Neural crest cell (in vitro differentiated cells): Measurements from ENCODE around the gene KIAA1755. TPM values are rescaled to one million over a fixed set of nuclear protein-coding genes. Genes with fewer than 3 reads are reported as not detected.
"Not testable (repeated sequence)": the region's sequence is repeated elsewhere in the genome, so short reads cannot be mapped to it uniquely, and the experiment has no call there.

Experiments
- DNase-seq: peaks from one replicate; pipeline ENCODE4 v3.0.0; 2021; ENCODE audit warnings: low read depth, mixed read lengths, low spot score
- H3K27ac Mint-ChIP-seq: one replicate; pipeline ENCODE4 v1.8.0; 2021; ENCODE audit warnings: mild to moderate bottlenecking, mixed read lengths; ENCODE audit not compliant: unreplicated experiment
- H3K27me3 Mint-ChIP-seq: 2 replicates; pipeline ENCODE4 v1.8.0; 2021; ENCODE audit warnings: low read depth, mild to moderate bottlenecking, mixed read lengths
- H3K36me3 Mint-ChIP-seq: 2 replicates; pipeline ENCODE4 v1.8.0; 2021; ENCODE audit warnings: low read depth, mild to moderate bottlenecking, mixed read lengths
- H3K4me1 Mint-ChIP-seq: 2 replicates; pipeline ENCODE4 v1.8.0; 2021; ENCODE audit warnings: mixed read lengths
- H3K4me3 Mint-ChIP-seq: one replicate; pipeline ENCODE4 v1.8.0; 2021; ENCODE audit warnings: mild to moderate bottlenecking, mixed read lengths
- H3K9me3 Mint-ChIP-seq: 2 replicates; pipeline ENCODE4 v1.8.0; 2021; ENCODE audit warnings: mixed read lengths
- CTCF ChIP-seq: fragments of 200-600 bp; sonication (generic); conservative IDR thresholded peaks from 2 replicates; pipeline ENCODE4 v1.5.0; 2021; ENCODE audit warnings: antibody characterized with exemption, mild to moderate bottlenecking
- total RNA-seq: library from RNA; stranded (reverse); gene quantifications from 2 replicates; pipeline ENCODE4 v1.2.1, GENCODE V29; 2021

The KIAA1755 gene
- total RNA-seq, 1 donor from 2014 or later = 8.6 TPM

DNA sequence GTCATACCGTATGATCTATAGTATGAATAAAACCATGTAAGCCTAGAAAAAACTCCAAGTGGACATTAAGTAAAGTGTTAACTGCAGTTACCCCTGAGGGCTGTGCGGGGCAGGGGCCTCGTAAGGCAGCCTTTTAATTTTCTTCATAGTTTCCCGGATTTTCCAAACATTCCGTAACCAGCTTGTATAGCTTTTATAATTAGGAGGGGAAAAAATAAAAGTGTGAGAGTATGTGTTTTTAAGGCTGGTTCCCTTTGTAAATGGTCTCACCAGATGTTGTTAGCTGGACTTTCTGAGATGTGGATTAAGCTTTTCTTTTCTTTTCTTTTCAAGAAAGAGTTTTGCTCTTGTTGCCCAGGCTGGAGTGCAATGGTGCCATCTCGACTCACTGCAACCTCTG is 7.0 kb downstream of the KIAA1755 start:
- no peak for DNase-seq
- no peaks in the 10 kb centered on the region for H3K27me3 Mint-ChIP-seq
- no peaks in the 10 kb centered on the region for H3K36me3 Mint-ChIP-seq

DNA sequence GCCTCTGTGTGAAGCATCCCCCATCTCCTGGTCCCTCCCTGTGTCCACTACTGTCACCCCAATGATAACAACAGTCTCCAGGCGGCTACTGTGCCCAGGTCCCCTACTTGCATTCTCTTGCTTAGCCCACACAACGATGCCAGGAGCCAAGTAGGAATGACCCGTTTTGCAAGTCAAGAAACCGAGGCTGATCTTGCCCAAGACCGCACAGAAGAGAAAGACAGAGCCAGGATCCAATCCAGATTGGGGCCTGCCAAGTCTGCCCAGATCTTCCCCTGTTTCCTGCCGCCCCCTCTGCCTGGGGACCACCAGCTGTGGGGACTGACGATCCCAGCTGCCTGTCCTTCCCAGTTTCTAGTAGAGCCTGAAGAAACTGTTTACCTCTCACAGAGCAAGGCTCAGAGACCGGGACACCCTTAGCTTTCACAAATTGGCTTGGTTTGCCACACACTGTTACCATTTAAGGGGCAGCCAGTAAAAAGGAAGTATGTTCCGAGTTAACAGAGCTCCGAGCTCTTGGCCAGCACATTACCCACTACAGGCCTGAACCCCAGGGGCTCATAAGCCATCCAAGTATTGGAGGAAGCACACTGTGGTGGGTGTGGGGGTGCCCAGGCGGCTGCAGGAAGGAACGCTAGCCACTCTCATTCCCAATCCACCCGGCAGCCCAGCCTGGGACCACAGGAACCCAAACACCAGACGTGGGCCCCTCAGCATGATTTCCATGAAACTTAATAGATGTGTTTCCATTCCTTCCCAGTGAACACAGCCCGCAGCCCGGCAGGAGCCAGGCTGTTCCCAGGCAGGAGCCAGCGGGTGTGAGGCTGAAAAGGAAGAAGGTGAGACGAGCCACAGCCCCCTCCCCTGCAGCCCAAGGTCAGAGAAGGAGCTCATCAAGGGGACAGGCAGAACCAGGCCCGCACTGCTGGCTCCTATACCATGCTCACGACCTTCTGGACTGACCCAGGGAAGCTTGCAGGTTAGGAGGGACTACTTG is 7.9 kb downstream of the KIAA1755 start:
- peak overlapping the region; percentile 62 for H3K27ac Mint-ChIP-seq
- DNase-seq = no peak
- H3K9me3 Mint-ChIP-seq = no peaks in the 10 kb centered on the region

More for the DNA sequence above, 7.0 kb downstream of the KIAA1755 start:
- no peak overlapping the region for H3K4me3 Mint-ChIP-seq
- TF ChIP-seq CTCF = no peak
- H3K4me1 Mint-ChIP-seq = peaks cover 35% of the 10 kb centered on the region
- H3K27ac Mint-ChIP-seq = no peak overlapping the region
- H3K9me3 Mint-ChIP-seq = no peaks in the 10 kb centered on the region

GRCh38 chr20:38251441-38251840 is 9.1 kb downstream of the KIAA1755 start:
- H3K27me3 Mint-ChIP-seq, H3K27ac Mint-ChIP-seq, H3K9me3 Mint-ChIP-seq, H3K4me3 Mint-ChIP-seq, DNase-seq, H3K36me3 Mint-ChIP-seq: not testable (repeated sequence)
- peaks cover 36% of the 10 kb centered on the region for H3K4me1 Mint-ChIP-seq

More for the DNA sequence above, 7.9 kb downstream of the KIAA1755 start:
- Mint-ChIP-seq H3K4me3 (no peak overlapping the region), H3K27me3 (no peaks in the 10 kb centered on the region), H3K36me3 (no peaks in the 10 kb centered on the region), H3K4me1 (peaks cover 29% of the 10 kb centered on the region)
- no peak for TF ChIP-seq CTCF

DNA sequence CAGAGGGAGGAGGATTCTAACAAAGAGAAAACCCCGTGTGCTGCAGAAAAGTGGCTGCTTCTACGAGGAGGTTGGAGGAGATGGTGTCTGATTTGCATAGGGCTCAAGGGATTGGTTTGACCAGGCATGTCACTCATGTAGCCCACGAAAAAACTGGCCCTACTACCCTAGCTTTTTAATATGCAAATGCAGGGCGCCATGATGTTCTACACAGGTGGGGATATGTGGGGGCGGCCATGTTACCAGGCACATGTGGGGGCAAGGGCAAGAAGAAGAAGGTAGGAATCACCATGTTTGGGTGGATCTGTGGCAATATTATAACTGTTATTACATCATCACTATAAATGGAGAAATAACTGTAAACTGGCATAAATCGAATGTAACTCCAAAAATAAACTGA is 9.9 kb downstream of the KIAA1755 start:
- Mint-ChIP-seq H3K27me3 (no peaks in the 10 kb centered on the region), H3K4me3 (no peak overlapping the region), H3K36me3 (no peaks in the 10 kb centered on the region), H3K4me1 (peaks cover 31% of the 10 kb centered on the region), H3K9me3 (no peaks in the 10 kb centered on the region), H3K27ac (no peak overlapping the region)
- no peak for DNase-seq
- TF ChIP-seq CTCF = no peak

- Mint-ChIP-seq H3K36me3 (peaks cover 5% of the 10 kb centered on the region), H3K4me3 (no peak overlapping the region), H3K27ac (no peak overlapping the region), H3K4me1 (peaks cover 30% of the 10 kb centered on the region), H3K9me3 (peaks cover 3% of the 10 kb centered on the region), H3K27me3 (no peaks in the 10 kb centered on the region)
- no peak for TF ChIP-seq CTCF
- no peak for DNase-seq
These were observed 10.8 kb downstream of the KIAA1755 start for GRCh38 chr20:38249536-38250310.
